ENCODE data around the gene ZDHHC14.

DNA sequence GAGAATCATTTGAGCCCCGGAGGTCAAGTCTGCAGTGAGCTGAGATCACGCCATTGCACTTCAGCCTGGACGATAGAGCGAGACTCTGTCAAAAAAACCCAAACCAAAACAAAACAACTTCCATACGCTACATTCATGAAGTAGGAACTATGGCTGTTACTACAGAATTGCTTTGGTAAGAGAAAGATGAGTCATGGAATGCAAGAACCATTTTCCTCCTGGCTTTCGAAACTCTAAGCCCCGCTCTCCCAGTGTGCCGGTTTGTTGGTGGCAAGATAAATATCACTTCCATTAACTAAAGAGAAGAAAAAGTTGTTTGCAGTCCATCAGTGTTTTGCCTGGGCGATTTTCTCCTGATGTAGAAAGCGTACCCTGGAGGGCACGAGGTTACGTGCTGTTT, 61.3 kb downstream of the ZDHHC14 start:
- TF ChIP-seq, protein P1, sequence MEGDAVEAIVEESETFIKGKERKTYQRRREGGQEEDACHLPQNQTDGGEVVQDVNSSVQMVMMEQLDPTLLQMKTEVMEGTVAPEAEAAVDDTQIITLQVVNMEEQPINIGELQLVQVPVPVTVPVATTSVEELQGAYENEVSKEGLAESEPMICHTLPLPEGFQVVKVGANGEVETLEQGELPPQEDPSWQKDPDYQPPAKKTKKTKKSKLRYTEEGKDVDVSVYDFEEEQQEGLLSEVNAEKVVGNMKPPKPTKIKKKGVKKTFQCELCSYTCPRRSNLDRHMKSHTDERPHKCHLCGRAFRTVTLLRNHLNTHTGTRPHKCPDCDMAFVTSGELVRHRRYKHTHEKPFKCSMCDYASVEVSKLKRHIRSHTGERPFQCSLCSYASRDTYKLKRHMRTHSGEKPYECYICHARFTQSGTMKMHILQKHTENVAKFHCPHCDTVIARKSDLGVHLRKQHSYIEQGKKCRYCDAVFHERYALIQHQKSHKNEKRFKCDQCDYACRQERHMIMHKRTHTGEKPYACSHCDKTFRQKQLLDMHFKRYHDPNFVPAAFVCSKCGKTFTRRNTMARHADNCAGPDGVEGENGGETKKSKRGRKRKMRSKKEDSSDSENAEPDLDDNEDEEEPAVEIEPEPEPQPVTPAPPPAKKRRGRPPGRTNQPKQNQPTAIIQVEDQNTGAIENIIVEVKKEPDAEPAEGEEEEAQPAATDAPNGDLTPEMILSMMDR (conservative IDR thresholded peaks at IDR 0.05; ENCODE audit: low read depth, low read length) = no peak
- no peak for TF ChIP-seq EZH2 (IDR thresholded peaks at IDR 0.05; ENCODE audit: low read length, unreplicated experiment)

Data from PC-3 (cell line).